Neutrophil (primary cell): ENCODE measurements around the gene TSR3.

Experiments
- H3K27ac ChIP-seq: fragments of 200-600 bp; sonication (generic); 2 replicates; pipeline ENCODE4 v1.5.1; 2016; ENCODE audit warnings: mild to moderate bottlenecking, moderate library complexity
- H3K27me3 ChIP-seq: fragments of 200-600 bp; sonication (generic); 2 replicates; pipeline ENCODE4 v1.6.0; 2016; ENCODE audit warnings: mild to moderate bottlenecking
- H3K36me3 ChIP-seq: fragments of 200-600 bp; sonication (generic); 2 replicates; pipeline ENCODE4 v1.5.1; 2017
- H3K4me1 ChIP-seq, 2 experiments: fragments of 200-600 bp in 1 of 2; sonication (generic) in 1 of 2; 1 replicate in 1 of 2; 2 replicates in 1 of 2; pipeline versions ENCODE4 v1.5.1 to v1.6.1; 2013 to 2016; ENCODE audit warnings: low read depth in 1 of 2, low read length in 1 of 2, mild to moderate bottlenecking in 1 of 2, moderate library complexity in 1 of 2; ENCODE audit not compliant: control insufficient read depth in 1 of 2, insufficient read depth in 1 of 2
- H3K4me3 ChIP-seq, 2 experiments: fragments of 200-600 bp in 1 of 2; sonication (generic) in 1 of 2; 1 replicate in 1 of 2; 2 replicates in 1 of 2; pipeline ENCODE4 v1.5.1; 2013 to 2016; ENCODE audit warnings: low read depth in 1 of 2, low read length in 1 of 2, mild to moderate bottlenecking in 1 of 2, moderate library complexity in 1 of 2
- H3K9me3 ChIP-seq: fragments of 200-600 bp; sonication (generic); 2 replicates; pipeline ENCODE4 v1.5.1; 2016
- CTCF ChIP-seq: fragments of 200-600 bp; sonication (generic); IDR thresholded peaks from 2 replicates; pipeline ENCODE4 v1.5.1; 2016; ENCODE audit warnings: antibody characterized with exemption

Gene TSR3

GRCh38 chr16:1362807-1363206 is 11.1 kb upstream of the TSR3 start:
- Histone ChIP-seq H3K36me3 (peaks cover 97% of the 10 kb centered on the region), H3K9me3 (no peaks in the 10 kb centered on the region), H3K4me3 (no peak overlapping the region), H3K27ac (no peak overlapping the region), H3K4me1 (peaks cover 0 to 4% of the 10 kb centered on the region in 2 experiments), H3K27me3 (no peaks in the 10 kb centered on the region)
- no peak for TF ChIP-seq CTCF

GRCh38 chr16:1361685-1362360 is 10.1 kb upstream of the TSR3 start:
- Histone ChIP-seq H3K4me1 (peaks cover 0 to 4% of the 10 kb centered on the region in 2 experiments), H3K36me3 (peaks cover 89% of the 10 kb centered on the region), H3K27ac (no peak overlapping the region), H3K9me3 (no peaks in the 10 kb centered on the region), H3K4me3 (no peak overlapping the region), H3K27me3 (no peaks in the 10 kb centered on the region)
- TF ChIP-seq CTCF: no peak

GRCh38 chr16:1357906-1358566 is 6.4 kb upstream of the TSR3 start:
- no peaks in the 10 kb centered on the region for H3K27me3 ChIP-seq
- peaks cover 51% of the 10 kb centered on the region for H3K36me3 ChIP-seq
- H3K27ac ChIP-seq: no peak overlapping the region
- no peaks in the 10 kb centered on the region for H3K9me3 ChIP-seq
- H3K4me1 ChIP-seq: peaks cover 2 to 4% of the 10 kb centered on the region in 2 experiments
- no peak for TF ChIP-seq CTCF
- no peak overlapping the region for H3K4me3 ChIP-seq

GRCh38 chr16:1356061-1356900 is 4.6 kb upstream of the TSR3 start:
- H3K27ac ChIP-seq: no peak overlapping the region
- no peaks in the 10 kb centered on the region for H3K9me3 ChIP-seq
- TF ChIP-seq CTCF: no peak
- H3K4me3 ChIP-seq: no peak overlapping the region
- H3K36me3 ChIP-seq: peaks cover 34% of the 10 kb centered on the region
- H3K4me1 ChIP-seq: peaks cover 16% of the 10 kb centered on the region in 2 experiments
- no peaks in the 10 kb centered on the region for H3K27me3 ChIP-seq

GRCh38 chr16:1355591-1355990 is 3.9 kb upstream of the TSR3 start:
- no peak overlapping the region for H3K4me3 ChIP-seq
- no peaks in the 10 kb centered on the region for H3K9me3 ChIP-seq
- H3K4me1 ChIP-seq: peaks cover 23% of the 10 kb centered on the region in 2 experiments
- no peaks in the 10 kb centered on the region for H3K27me3 ChIP-seq
- H3K27ac ChIP-seq: no peak overlapping the region
- TF ChIP-seq CTCF: no peak
- peaks cover 29% of the 10 kb centered on the region for H3K36me3 ChIP-seq
